Measurements from ENCODE around the gene OGFOD3. TPM values are rescaled to one million over a fixed set of nuclear protein-coding genes. Genes with fewer than 3 reads are reported as not detected.
A peak's percentile ranks its signal among the peaks of the same experiment; 100 is the strongest.

Gene OGFOD3
- total RNA-seq, 1 experiment from 2014 or later, result 40.8 TPM

DNA sequence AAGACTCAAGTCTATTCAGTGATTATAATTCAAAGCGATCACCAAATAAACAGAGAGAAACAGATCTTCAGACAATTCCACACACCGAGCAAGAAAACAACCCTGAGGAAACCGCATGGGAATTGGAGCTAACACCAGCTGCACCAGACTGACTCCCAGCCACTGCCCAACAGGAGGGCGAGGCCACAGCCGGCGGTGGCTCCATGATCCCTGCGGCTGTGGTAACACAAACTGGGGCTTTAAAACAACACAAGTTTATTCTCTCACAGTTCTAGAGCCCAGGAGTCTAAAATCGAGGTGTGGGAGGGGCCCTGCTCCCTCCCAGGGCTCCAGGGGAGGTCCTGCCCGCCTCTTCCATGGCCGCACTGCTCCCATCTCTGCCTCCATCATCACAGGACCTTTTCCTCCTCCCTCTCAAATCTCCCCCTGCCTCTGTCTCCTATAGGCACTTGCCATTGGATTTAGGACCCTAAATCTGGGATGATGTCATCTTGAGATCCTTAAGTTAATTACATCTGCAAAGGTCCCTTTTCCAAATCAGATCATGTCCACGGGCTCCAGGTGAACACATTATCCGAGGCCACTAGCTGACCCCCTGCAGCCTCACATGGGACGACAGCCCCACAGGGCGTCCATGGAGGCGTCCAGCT lies 10.0 kb downstream of the OGFOD3 start:
- DNase-seq (ENCODE audit: low read depth), result no peak

GRCh38 chr17:82407255-82407654 lies 11.1 kb downstream of the OGFOD3 start:
- peak; percentile 90 for DNase-seq (ENCODE audit: low read depth)

GRCh38 chr17:82406131-82406671 lies 12.2 kb downstream of the OGFOD3 start:
- DNase-seq (ENCODE audit: low read depth), result no peak

DNA sequence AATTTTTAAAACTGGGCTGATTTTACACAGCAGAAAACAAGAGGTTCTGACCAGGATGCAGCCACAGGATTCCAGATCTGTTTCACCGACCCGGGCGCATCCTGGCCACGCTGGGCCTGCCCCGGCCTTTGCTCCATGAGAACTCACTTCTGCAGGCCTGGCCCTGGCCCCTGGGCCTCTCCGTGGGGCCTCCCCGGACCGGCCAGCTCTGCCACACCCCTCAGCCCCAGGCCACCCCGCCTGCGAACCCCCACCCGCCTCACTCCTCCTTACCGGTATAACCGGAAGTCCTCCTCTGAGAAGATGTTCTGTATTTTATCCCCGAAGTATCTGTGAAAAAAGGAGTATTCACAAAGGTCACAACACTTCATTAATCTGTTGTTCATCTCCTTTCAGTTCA lies 13.3 kb downstream of the OGFOD3 start:
- no peak for DNase-seq (ENCODE audit: low read depth)

DNA sequence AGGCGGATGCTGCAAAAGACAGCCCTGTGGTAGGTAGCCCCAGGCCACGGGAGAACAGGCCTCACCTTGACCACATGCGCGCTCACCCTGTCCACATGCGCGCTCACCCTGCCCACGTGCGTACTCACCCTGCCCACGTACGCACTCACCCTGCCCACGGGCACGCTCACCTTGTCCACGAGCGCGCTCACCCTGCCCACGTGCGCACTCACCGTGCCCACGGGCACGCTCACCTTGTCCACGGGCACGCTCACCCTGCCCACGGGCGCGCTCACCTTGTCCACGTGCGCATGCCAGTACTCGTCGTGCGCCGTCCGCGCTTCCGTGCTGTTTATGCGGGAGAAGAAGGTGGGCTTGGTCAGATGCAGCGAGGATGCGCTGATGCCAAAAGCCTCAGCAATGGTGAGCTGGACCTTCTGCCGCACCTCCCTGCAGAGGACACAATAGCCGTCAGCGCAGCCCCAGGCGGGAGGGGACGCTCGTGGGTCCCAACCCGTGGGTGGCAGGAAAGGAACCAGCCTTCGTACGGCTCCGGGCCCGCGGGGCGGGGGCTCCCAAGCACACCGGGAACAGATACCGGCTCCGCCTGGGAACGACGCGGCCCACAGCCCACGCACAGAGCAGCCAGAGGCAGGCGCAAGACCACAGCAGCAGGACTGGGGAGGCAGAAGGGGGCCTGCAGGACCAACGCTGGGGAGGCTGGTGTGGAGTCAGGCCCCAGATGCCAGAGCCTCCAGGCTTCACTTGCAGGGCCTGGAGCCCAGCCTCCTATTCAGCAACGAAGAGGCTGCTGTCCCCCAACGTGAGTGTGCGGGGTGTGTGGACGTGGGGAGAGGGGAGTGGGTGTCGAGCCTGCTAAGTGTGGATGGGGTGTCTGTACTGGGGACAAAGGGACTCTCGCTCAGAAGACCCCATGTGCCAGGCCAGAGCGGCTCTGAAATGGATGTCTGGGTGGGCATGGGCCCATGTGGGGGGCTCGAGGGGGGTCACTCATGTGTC lies 14.4 kb downstream of the OGFOD3 start:
- DNase-seq (ENCODE audit: low read depth), result no peak

- DNase-seq (ENCODE audit: low read depth), result no peak
These were observed 15.5 kb downstream of the OGFOD3 start for GRCh38 chr17:82402865-82403264.

DNA sequence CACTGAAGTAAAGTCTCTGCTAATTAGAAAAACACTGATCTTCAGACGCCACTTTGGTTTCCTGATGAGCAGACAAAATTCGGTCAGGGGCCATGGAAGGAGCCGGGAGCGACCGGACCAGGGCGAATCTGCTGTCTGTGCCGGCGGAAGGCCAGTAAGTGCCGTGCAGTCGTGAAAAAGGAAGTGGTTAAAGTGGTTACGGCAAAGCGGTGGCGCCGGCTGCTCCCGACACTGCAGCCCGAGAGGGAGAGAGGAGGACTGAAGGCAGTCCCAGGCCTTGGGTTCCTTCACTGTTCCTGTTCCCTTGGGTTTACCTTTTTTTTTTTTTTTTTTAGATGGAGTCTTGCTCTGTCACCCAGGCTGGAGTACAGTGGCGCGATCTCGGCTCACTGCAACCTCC lies 17.6 kb downstream of the OGFOD3 start:
- no peak for DNase-seq (ENCODE audit: low read depth)

- DNase-seq (ENCODE audit: low read depth), result no peak
These were observed 18.2 kb downstream of the OGFOD3 start for GRCh38 chr17:82400206-82400605.

GRCh38 chr17:82399601-82400101 lies 18.7 kb downstream of the OGFOD3 start:
- DNase-seq (ENCODE audit: low read depth), result no peak

- no peak for DNase-seq (ENCODE audit: low read depth)
These were observed 19.3 kb downstream of the OGFOD3 start for GRCh38 chr17:82399041-82399441.

- DNase-seq (ENCODE audit: low read depth), result no peak
These were observed 20.7 kb downstream of the OGFOD3 start for GRCh38 chr17:82397449-82398335.

DNA sequence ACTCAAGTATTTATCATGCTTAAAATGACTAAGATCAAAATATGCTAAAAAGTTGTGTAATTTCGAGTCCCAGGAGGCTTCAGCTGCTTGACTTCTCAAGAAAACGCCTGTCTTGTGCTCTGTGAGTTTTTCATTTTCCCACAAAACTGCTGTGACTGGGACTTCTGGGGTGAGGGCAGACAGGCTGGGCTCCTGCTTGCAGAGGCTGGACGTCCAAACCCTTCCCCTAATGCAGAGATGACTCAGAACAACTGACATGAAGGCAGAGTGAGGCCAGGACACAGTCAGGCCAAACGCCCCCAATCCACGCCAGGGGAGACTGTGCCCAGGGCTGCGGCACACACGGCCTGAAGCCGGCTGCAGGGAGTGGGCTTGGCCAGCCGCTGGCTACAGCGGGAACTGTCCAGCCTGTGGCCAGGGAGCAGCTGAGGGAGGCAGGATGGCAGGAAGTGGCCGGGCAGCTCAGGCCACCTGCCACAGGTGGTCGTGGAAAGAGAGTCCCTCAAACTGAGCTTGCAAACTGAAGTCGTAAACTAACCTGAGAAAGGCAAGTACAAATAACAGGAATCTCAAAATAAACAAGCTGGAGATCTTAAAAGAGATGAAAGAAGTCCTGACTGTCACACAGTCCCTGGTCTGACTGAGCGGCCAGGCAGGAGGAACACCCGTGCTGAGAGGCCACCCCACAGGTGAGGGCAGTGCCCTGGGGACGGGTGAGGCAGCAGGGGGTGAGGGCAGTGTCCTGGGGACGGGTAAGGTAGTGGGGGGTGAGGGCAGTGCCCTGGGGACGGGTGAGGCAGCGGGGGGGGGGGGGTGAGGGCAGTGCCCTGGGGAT lies 21.6 kb downstream of the OGFOD3 start:
- peak; percentile 14 for DNase-seq (ENCODE audit: low read depth)

- no peak for DNase-seq (ENCODE audit: low read depth)
These were observed 24.1 kb downstream of the OGFOD3 start for GRCh38 chr17:82394278-82394677.

- DNase-seq (ENCODE audit: low read depth), result no peak
These were observed 25.4 kb downstream of the OGFOD3 start for GRCh38 chr17:82392941-82393340.

DNA sequence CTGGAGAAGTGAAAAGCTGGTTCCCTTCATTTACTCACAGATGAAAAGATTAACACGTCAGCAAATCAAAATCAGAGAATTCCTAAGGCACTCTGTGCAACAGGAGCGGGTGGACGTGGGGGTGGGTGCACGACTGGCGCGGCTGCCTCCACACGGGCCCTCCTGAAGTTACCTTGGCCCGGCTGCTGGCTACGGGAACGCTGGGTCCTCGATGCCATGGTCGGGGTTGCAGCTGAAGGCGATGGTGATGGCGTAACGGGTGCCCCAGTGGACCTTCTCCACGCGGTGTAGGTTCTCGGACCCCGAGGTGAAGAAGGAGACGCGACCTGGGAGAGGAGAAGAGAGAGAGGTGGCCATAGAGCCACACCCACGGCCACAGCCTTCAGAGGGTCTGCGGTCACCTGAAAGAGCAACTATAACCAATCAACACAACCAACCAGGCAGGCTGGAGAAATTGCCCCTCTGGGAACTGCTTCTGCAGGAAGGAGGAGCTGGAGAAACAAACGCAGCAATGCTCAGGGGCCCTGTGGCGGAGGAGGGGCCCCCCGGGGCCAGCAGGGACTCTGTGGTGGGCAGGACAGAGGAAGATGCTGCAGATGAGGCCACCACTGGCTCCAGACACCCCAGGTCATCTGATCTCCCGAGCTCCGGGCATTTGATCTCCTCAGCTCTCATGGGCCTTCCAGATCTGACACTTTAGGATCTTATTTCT lies 26.0 kb downstream of the OGFOD3 start:
- DNase-seq (ENCODE audit: low read depth), result no peak

GRCh38 chr17:82391496-82392066 lies 26.8 kb downstream of the OGFOD3 start:
- no peak for DNase-seq (ENCODE audit: low read depth)

- no peak for DNase-seq (ENCODE audit: low read depth)
These were observed 27.4 kb downstream of the OGFOD3 start for GRCh38 chr17:82390860-82391435.

DNA sequence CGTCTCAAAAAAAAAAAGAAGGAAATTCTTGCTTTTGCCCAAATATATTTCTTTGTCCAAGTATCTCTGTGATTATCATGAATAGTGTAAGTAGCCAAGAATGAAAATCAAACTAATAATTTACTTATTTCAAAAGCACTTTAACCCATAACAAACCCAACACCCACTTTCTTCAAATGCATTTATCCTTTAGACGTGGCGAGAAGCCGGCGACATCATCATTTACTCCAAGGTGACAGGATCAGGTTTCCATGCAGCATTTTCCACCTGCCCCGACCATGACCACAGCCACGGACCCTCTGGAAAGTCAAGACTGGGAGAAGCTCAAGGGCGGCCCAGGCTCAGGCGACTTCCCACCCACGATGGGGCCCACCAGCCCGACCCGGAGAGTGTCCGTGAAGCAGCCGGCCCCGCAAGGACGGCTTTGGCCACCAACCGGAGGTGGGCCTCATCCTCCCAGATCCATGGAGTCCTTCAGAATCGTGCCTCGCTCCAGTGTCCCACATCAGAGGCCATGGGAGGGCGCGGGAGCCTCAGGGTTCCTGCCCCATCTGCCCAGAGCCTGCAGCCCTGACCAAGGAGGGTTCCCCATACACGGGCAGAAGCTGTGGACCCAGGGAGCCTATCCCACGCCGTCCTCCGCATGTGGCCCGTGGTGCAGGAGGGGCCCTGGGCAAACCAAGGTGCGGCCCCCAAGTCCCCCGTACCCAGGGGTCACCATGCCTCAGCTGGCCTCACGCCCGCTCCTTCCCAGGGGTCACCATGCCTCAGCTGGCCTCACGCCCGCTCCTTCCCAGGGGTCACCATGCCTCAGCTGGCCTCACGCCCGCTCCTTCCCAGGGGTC lies 28.1 kb downstream of the OGFOD3 start:
- DNase-seq (ENCODE audit: low read depth), result no peak
